Neural cell (in vitro differentiated cells): ENCODE data around the gene SIGLEC6. TPM values are rescaled to one million over a fixed set of nuclear protein-coding genes. Genes with fewer than 3 reads are reported as not detected.

Experiments
- H2AFZ ChIP-seq: fragments of 200-600, 300-800 bp; sonication (generic), shearing (Covaris generic); 2 replicates; pipeline ENCODE4 v1.6.0; 2014; ENCODE audit warnings: low read depth, mild to moderate bottlenecking, antibody characterized with exemption, low read length, moderate library complexity
- H3F3A ChIP-seq: fragments of 200-600 bp; shearing (Covaris generic); 2 replicates; pipeline ENCODE4 v1.6.1; 2016; ENCODE audit warnings: mild to moderate bottlenecking, moderate library complexity, mixed read lengths, antibody characterized with exemption, low read length; ENCODE audit not compliant: insufficient read depth, poor library complexity, severe bottlenecking
- H3K27ac ChIP-seq: fragments of 200-600, 300-800 bp; sonication (generic), shearing (Covaris generic); 2 replicates; pipeline ENCODE4 v1.5.1; 2014; ENCODE audit warnings: mild to moderate bottlenecking, low read length, moderate library complexity
- H3K27me3 ChIP-seq: fragments of 300-800, 200-600 bp; sonication (generic), shearing (Covaris generic); 2 replicates; pipeline ENCODE4 v1.6.0; 2014; ENCODE audit warnings: mild to moderate bottlenecking, low read depth, low read length, moderate library complexity; ENCODE audit not compliant: insufficient read depth
- H3K36me3 ChIP-seq: fragments of 300-800, 200-600 bp; sonication (generic), shearing (Covaris generic); 2 replicates; pipeline ENCODE4 v1.5.1; 2014; ENCODE audit warnings: mild to moderate bottlenecking, antibody characterized with exemption, low read length, moderate library complexity; ENCODE audit not compliant: insufficient read depth
- H3K4me2 ChIP-seq: fragments of 300-800, 200-600 bp; sonication (generic), shearing (Covaris generic); 2 replicates; pipeline ENCODE4 v1.6.0; 2014; ENCODE audit warnings: mild to moderate bottlenecking, low read length
- H3K4me3 ChIP-seq: fragments of 300-800, 200-600 bp; sonication (generic), shearing (Covaris generic); 2 replicates; pipeline ENCODE4 v1.5.1; 2014; ENCODE audit warnings: mild to moderate bottlenecking, low read length, moderate library complexity
- H3K79me2 ChIP-seq: fragments of 200-600 bp; shearing (Covaris generic); replicated peaks from 2 replicates; pipeline ENCODE4 v1.6.0; 2014; ENCODE audit warnings: mild to moderate bottlenecking, low read length, moderate library complexity; ENCODE audit not compliant: insufficient read depth
- H3K9ac ChIP-seq: fragments of 300-800, 200-600 bp; sonication (generic), shearing (Covaris generic); 2 replicates; pipeline ENCODE4 v1.6.1; 2016; ENCODE audit warnings: mild to moderate bottlenecking, low read length, mixed read lengths
- H3K9me2 ChIP-seq: fragments of 200-600 bp; shearing (Covaris generic); 2 replicates; pipeline ENCODE4 v1.6.1; 2016; ENCODE audit warnings: mild to moderate bottlenecking, low read length, mixed read lengths; ENCODE audit not compliant: insufficient read depth
- H3K9me3 ChIP-seq: fragments of 200-600, 300-800 bp; sonication (generic), shearing (Covaris generic); 2 replicates; pipeline ENCODE4 v1.6.1; 2016; ENCODE audit warnings: mild to moderate bottlenecking, mixed run types, low read length, moderate library complexity, mixed read lengths
- H4K20me1 ChIP-seq: fragments of 200-600 bp; shearing (Covaris generic); 2 replicates; pipeline ENCODE4 v1.6.1; 2016; ENCODE audit warnings: mild to moderate bottlenecking, mixed run types; ENCODE audit not compliant: insufficient read depth
- EP300 ChIP-seq: fragments of 450-650 bp; conservative IDR thresholded peaks from 2 replicates; pipeline ENCODE4 v1.6.1; 2014; ENCODE audit warnings: antibody characterized with exemption, mild to moderate bottlenecking, moderate library complexity; ENCODE audit not compliant: poor library complexity, severe bottlenecking
- EZH2 ChIP-seq: fragments of 200-600, 300-800 bp; shearing (Covaris generic), sonication (generic); IDR thresholded peaks from 2 replicates; pipeline ENCODE4 v1.6.1; 2014; ENCODE audit warnings: antibody characterized with exemption, low read length, borderline replicate concordance, mild to moderate bottlenecking; ENCODE audit not compliant: insufficient read depth, poor library complexity, severe bottlenecking
- MXI1 ChIP-seq: fragments of 450-650 bp; conservative IDR thresholded peaks from 2 replicates; pipeline ENCODE4 v1.6.1; 2014; ENCODE audit warnings: antibody characterized with exemption, mild to moderate bottlenecking; ENCODE audit not compliant: poor library complexity, severe bottlenecking
- POLR2AphosphoS5 ChIP-seq: IDR thresholded peaks from 2 replicates; pipeline ENCODE4 v1.6.1; 2012
- RAD21 ChIP-seq: fragments of 450-650 bp; conservative IDR thresholded peaks from 2 replicates; pipeline ENCODE4 v1.6.1; 2014; ENCODE audit warnings: antibody characterized with exemption, mild to moderate bottlenecking, moderate library complexity
- SMC3 ChIP-seq: fragments of 450-650 bp; conservative IDR thresholded peaks from 2 replicates; pipeline ENCODE4 v1.6.1; 2014; ENCODE audit warnings: antibody characterized with exemption, mild to moderate bottlenecking, moderate library complexity; ENCODE audit not compliant: poor library complexity
- TAF1 ChIP-seq: IDR thresholded peaks from 2 replicates; pipeline ENCODE4 v1.6.1; 2012; ENCODE audit warnings: low read depth
- polyA plus RNA-seq: library from polyadenylated mRNA; depleted of rRNA; stranded (reverse); fragments of >200 nt; gene quantifications from 2 replicates; pipeline ENCODE4 v1.2.3, GENCODE V29; 2014
- TF ChIP-seq, protein P1 (sequence below): IDR thresholded peaks from 2 replicates; pipeline ENCODE4 v1.6.1; 2012; ENCODE audit warnings: borderline replicate concordance
- TF ChIP-seq, protein P2 (sequence below): fragments of 450-650 bp; IDR thresholded peaks from 2 replicates; pipeline ENCODE4 v1.5.1; 2014; ENCODE audit warnings: antibody characterized with exemption, mild to moderate bottlenecking, moderate library complexity; ENCODE audit not compliant: poor library complexity, severe bottlenecking

SIGLEC6 gene
- polyA plus RNA-seq, 1 donor from 2014 or later: not detected

DNA sequence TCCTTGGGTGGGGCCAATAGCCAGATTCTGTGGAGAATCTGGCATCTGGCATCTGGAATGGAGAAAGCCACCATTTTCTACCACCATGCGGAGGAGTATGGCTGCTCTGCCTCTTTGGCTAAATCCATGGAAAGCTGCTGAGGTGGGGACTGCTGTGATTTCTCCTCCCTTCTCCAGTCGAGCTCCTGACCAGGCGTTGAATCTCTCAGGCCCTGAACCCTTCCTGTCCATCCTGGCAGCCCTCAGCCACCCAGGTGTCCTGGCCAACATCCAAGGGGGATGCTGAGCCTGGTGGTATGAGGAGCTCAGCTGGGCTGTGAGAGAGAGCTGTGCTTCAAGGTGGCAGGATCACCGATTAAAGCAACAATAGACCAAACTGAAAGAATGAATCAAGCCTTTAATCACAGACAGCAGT lies 17.4 kb upstream of the SIGLEC6 start:
- Histone ChIP-seq H3K36me3 (no peaks in the 10 kb centered on the region), H3K9me2 (no peaks in the 10 kb centered on the region), H3K27ac (no peak overlapping the region), H3K9me3 (no peaks in the 10 kb centered on the region), H2AFZ (no peak overlapping the region), H3K4me2 (no peak overlapping the region), H3K79me2 (no peaks in the 10 kb centered on the region), H3K9ac (no peak overlapping the region), H4K20me1 (no peaks in the 10 kb centered on the region), H3K4me3 (no peak overlapping the region), H3K27me3 (peaks cover 4% of the 10 kb centered on the region), H3F3A (no peaks in the 10 kb centered on the region)
- TF ChIP-seq POLR2AphosphoS5 (no peak), EP300 (no peak), RAD21 (no peak), EZH2 (no peak), SMC3 (no peak), MXI1 (no peak), TAF1 (no peak)
- TF ChIP-seq, protein P1, sequence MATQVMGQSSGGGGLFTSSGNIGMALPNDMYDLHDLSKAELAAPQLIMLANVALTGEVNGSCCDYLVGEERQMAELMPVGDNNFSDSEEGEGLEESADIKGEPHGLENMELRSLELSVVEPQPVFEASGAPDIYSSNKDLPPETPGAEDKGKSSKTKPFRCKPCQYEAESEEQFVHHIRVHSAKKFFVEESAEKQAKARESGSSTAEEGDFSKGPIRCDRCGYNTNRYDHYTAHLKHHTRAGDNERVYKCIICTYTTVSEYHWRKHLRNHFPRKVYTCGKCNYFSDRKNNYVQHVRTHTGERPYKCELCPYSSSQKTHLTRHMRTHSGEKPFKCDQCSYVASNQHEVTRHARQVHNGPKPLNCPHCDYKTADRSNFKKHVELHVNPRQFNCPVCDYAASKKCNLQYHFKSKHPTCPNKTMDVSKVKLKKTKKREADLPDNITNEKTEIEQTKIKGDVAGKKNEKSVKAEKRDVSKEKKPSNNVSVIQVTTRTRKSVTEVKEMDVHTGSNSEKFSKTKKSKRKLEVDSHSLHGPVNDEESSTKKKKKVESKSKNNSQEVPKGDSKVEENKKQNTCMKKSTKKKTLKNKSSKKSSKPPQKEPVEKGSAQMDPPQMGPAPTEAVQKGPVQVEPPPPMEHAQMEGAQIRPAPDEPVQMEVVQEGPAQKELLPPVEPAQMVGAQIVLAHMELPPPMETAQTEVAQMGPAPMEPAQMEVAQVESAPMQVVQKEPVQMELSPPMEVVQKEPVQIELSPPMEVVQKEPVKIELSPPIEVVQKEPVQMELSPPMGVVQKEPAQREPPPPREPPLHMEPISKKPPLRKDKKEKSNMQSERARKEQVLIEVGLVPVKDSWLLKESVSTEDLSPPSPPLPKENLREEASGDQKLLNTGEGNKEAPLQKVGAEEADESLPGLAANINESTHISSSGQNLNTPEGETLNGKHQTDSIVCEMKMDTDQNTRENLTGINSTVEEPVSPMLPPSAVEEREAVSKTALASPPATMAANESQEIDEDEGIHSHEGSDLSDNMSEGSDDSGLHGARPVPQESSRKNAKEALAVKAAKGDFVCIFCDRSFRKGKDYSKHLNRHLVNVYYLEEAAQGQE: no peak
- TF ChIP-seq, protein P2, sequence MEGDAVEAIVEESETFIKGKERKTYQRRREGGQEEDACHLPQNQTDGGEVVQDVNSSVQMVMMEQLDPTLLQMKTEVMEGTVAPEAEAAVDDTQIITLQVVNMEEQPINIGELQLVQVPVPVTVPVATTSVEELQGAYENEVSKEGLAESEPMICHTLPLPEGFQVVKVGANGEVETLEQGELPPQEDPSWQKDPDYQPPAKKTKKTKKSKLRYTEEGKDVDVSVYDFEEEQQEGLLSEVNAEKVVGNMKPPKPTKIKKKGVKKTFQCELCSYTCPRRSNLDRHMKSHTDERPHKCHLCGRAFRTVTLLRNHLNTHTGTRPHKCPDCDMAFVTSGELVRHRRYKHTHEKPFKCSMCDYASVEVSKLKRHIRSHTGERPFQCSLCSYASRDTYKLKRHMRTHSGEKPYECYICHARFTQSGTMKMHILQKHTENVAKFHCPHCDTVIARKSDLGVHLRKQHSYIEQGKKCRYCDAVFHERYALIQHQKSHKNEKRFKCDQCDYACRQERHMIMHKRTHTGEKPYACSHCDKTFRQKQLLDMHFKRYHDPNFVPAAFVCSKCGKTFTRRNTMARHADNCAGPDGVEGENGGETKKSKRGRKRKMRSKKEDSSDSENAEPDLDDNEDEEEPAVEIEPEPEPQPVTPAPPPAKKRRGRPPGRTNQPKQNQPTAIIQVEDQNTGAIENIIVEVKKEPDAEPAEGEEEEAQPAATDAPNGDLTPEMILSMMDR: no peak

DNA sequence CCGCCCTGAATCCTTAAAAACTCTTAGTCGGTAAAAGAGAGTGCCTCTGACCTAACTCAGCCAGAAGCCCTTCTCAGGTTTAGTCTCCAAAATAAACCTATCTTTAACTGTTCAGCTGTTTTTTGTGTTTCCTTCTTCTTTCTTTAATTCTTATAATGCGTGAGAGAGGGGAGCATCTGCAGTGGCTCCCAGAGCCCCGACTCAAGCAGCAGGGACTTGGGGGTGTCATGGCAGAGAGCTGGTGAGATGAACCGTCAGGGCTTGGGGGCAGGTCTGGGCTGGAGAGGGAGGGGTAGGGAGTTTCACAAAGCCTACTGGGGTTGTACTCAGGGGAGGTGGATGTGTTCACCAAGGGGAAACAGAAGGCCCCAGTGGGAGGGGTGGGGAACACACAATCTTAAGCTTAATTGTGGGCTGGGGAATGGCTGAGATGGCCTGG lies 16.8 kb upstream of the SIGLEC6 start:
- no peaks in the 10 kb centered on the region for H3K79me2 ChIP-seq
- H3K36me3 ChIP-seq: no peaks in the 10 kb centered on the region
- no peak overlapping the region for H3K27ac ChIP-seq
- H3F3A ChIP-seq: no peaks in the 10 kb centered on the region
- no peak overlapping the region for H3K4me2 ChIP-seq
- H3K9me3 ChIP-seq: no peaks in the 10 kb centered on the region
- no peak overlapping the region for H2AFZ ChIP-seq
- no peak overlapping the region for H3K9ac ChIP-seq
- H3K4me3 ChIP-seq: no peak overlapping the region
- no peaks in the 10 kb centered on the region for H3K9me2 ChIP-seq
- TF ChIP-seq MXI1: no peak
- TF ChIP-seq EZH2: no peak
- no peak for TF ChIP-seq POLR2AphosphoS5
- no peak for TF ChIP-seq EP300
- TF ChIP-seq SMC3: no peak
- TF ChIP-seq TAF1: no peak
- no peaks in the 10 kb centered on the region for H4K20me1 ChIP-seq
- H3K27me3 ChIP-seq: peaks cover 4% of the 10 kb centered on the region
